Stimulated activated CD4-positive, alpha-beta T cell treated with anti-CD3 and anti-CD28 coated beads, Interleukin-1b, Interleukin-23, amount 100 ng/mL, for 1 hour (primary cell): ENCODE data around the gene HMGN3.
A peak's percentile ranks its signal among the peaks of the same experiment; 100 is the strongest.
"Not testable (repeated sequence)": the region's sequence is repeated elsewhere in the genome, so short reads cannot be mapped to it uniquely, and the experiment has no call there.

Experiments used
- DNase-seq, 2 donors: peaks; one replicate each; pipeline ENCODE4 v3.0.0-alpha.2; 2020; ENCODE audit warnings: low read depth in 2 of 2

The HMGN3 gene

GRCh38 chr6:79234150-79235022 is at the start of gene HMGN3:
TSS of gene HMGN3 (minus strand) at chr6:79234682.
- DNase-seq: peak; percentile 72 to 74

- DNase-seq: no peak
Measured at GRCh38 chr6:79280756-79281155, 46.3 kb upstream of the HMGN3 start.

- no peak for DNase-seq
Measured at GRCh38 chr6:79277109-79277508, 42.6 kb upstream of the HMGN3 start.

GRCh38 chr6:79269877-79270276 is 35.4 kb upstream of the HMGN3 start:
- no peak for DNase-seq

GRCh38 chr6:79267128-79267527 is 32.6 kb upstream of the HMGN3 start:
- DNase-seq: no peak

- DNase-seq: no peak
Measured at GRCh38 chr6:79266051-79266450, 31.6 kb upstream of the HMGN3 start.

GRCh38 chr6:79263359-79263758 is 28.9 kb upstream of the HMGN3 start:
- DNase-seq: no peak

GRCh38 chr6:79261666-79262065 is 27.2 kb upstream of the HMGN3 start:
- DNase-seq: no peak

- DNase-seq: no peak
Measured at GRCh38 chr6:79260772-79261171, 26.3 kb upstream of the HMGN3 start.

- DNase-seq: no peak
Measured at GRCh38 chr6:79257381-79258205, 23.1 kb upstream of the HMGN3 start.

GRCh38 chr6:79256770-79257169 is 22.3 kb upstream of the HMGN3 start:
- DNase-seq: not testable (repeated sequence)

- DNase-seq: not testable (repeated sequence)
Measured at GRCh38 chr6:79255086-79255485, 20.6 kb upstream of the HMGN3 start.

GRCh38 chr6:79250559-79250958 is 16.1 kb upstream of the HMGN3 start:
- DNase-seq: no peak

GRCh38 chr6:79250107-79250514 is 15.6 kb upstream of the HMGN3 start:
- no peak for DNase-seq

GRCh38 chr6:79249136-79249535 is 14.7 kb upstream of the HMGN3 start:
- no peak for DNase-seq

- no peak for DNase-seq
Measured at GRCh38 chr6:79246891-79247290, 12.4 kb upstream of the HMGN3 start.

- DNase-seq: no peak
Measured at GRCh38 chr6:79241228-79241627, 6.7 kb upstream of the HMGN3 start.

- no peak for DNase-seq
Measured at GRCh38 chr6:79240509-79240908, 6.0 kb upstream of the HMGN3 start.

- no peak for DNase-seq
Measured at GRCh38 chr6:79239536-79240168, 5.2 kb upstream of the HMGN3 start.

GRCh38 chr6:79238919-79239318 is 4.4 kb upstream of the HMGN3 start:
- no peak for DNase-seq

GRCh38 chr6:79236711-79237110 is 2.2 kb upstream of the HMGN3 start:
- no peak for DNase-seq

GRCh38 chr6:79233611-79234149 is 802 bp downstream of the HMGN3 start:
- DNase-seq: peak; percentile 2 to 36
